ENCODE measurements around the gene PDE7B. TPM values are rescaled to one million over a fixed set of nuclear protein-coding genes. Genes with fewer than 3 reads are reported as not detected.

PDE7B gene
- total RNA-seq (2014; rRNA removed; shearing (Covaris generic)) (not detected in 2 replicates), total RNA-seq (2022) (not detected in 2 replicates), Bru-seq, nascent RNA (percentile 4 among the genes with signal in this experiment), BruChase-seq, experiment 1, labeled RNA remaining after a 6-hour chase (percentile 1 among the genes with signal in this experiment), BruChase-seq, experiment 2, labeled RNA remaining after a 2-hour chase (percentile 1 among the genes with signal in this experiment)
- long read RNA-seq: 0 reads

DNA sequence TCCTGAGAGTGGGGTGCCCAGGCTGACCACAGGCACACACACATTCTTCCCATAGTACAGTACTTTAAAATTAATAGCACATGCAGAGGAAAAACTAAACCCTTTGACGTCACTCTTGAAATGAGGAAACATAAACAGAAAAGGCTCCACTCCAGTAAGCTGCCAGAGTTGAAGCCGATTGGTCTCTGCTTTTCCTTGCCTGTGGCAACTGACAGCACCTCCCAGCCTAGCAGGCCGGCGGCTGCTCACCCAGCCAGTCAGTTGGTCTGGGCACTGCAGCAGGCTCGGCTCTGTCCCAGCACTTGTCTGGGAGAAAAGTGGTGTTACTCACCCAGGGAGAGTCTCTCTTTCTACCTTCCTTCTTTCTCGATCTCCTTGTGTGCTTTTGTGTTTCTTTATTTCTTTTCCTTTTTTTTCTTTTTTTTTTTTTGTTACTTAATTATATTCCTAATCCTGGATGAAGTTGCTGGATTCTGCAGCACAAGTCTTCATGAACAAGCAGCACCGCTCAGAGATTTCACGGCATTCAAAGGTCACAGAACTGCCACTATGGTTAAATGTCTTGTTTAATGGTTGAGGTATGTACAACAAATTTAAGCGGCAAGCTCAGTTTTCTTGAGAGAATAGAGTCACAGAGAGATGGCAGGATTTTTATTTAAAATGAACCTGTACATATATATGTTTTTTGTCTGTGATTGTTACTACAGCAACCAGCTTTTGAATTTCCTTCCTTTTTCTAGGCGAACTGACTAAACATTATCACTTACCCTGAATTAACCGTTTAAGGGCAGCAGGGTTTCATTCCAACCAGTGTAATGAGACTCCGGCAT, at the start of gene PDE7B:
PDE7B (plus strand) TSS at position 260 of the 830 bp plus-strand sequence.
- Histone ChIP-seq H3K4me2 (ENCODE audit: low read length) (no peak within 1 kb of the TSS), H3K79me2 (ENCODE audit: insufficient read depth, low read depth, low read length) (no peaks in the 10 kb centered on the region), H3K9me3 (ENCODE audit: low read length) (no peaks in the 10 kb centered on the region), H3K36me3 (ENCODE audit: insufficient read depth, low read length) (no peaks in the 10 kb centered on the region), H3K9me2 (ENCODE audit: insufficient read depth, low read length) (no peaks in the 10 kb centered on the region), H3K4me3 (ENCODE audit: low read depth, low read length, poor library complexity, severe bottlenecking) (no peak within 1 kb of the TSS), H3K27ac (ENCODE audit: low read depth, low read length, poor library complexity, severe bottlenecking) (no peak within 1 kb of the TSS), H3K4me1 (ENCODE audit: insufficient read depth, low read length, poor library complexity, severe bottlenecking) (no peaks in the 10 kb centered on the region), H4K20me1 (ENCODE audit: insufficient read depth, low read length) (no peaks in the 10 kb centered on the region), H2AFZ (ENCODE audit: low read length) (no peak within 1 kb of the TSS)
- peak; percentile 2 for DNase-seq (ENCODE audit: low spot score)
- CTCF ChIA-PET (ENCODE audit: unreplicated experiment): no interaction called here
- intact Hi-C loops (cut with micrococcal nuclease; ENCODE audit: unreplicated experiment): no loop called here
- POLR2A ChIA-PET: interaction anchor here (1.1 to 1.5 kb wide), 2 partner anchors 15 to 52 kb away, joined by 3 to 4 read pairs; no protein-coding TSS in a partner anchor
- no peak for TF ChIP-seq EZH2phosphoT487 (IDR thresholded peaks at IDR 0.05; ENCODE audit: borderline replicate concordance, low read depth, low read length)
- TF ChIP-seq, protein P1, sequence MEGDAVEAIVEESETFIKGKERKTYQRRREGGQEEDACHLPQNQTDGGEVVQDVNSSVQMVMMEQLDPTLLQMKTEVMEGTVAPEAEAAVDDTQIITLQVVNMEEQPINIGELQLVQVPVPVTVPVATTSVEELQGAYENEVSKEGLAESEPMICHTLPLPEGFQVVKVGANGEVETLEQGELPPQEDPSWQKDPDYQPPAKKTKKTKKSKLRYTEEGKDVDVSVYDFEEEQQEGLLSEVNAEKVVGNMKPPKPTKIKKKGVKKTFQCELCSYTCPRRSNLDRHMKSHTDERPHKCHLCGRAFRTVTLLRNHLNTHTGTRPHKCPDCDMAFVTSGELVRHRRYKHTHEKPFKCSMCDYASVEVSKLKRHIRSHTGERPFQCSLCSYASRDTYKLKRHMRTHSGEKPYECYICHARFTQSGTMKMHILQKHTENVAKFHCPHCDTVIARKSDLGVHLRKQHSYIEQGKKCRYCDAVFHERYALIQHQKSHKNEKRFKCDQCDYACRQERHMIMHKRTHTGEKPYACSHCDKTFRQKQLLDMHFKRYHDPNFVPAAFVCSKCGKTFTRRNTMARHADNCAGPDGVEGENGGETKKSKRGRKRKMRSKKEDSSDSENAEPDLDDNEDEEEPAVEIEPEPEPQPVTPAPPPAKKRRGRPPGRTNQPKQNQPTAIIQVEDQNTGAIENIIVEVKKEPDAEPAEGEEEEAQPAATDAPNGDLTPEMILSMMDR (conservative IDR thresholded peaks at IDR 0.05; ENCODE audit: low read length): no peak
- no TSS peak for BruUV-seq (replicated peaks)

DNA sequence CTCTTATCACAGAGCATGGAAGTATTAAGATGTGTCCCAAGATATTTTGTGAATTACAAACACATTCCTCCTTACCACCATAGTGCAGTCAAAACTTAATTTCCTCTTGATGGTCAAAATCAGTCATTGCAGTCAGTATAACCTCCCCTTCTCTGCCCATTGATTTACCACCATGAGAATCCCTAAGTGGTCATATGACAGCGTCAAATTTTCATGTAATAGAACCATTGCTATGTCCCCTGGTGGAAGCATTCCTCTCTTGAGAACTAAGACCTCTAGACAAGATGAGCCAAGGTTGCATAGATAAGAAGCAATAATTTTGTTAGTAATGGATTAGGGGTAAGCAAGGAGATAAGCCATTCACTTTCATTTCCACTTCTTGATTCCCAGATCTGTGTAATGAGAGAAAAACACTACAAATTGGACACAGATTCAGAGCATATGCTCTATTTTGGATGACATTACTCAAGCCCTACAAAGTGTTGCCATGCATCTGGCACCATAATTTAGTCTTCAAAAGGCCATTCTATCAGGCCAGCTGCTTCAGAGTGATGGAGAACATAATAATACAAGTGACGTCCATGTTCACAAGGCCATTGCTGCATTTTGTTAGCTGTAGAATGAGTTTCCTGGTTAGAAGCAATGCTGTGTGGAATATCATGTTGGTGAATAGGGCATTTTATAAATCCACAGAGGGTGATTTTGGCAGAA, 49.6 kb upstream of the PDE7B start:
- ChIA-PET CTCF (ENCODE audit: unreplicated experiment) (no interaction called here), POLR2A (interaction anchor here (0.6 kb wide), 1 partner anchor 970 kb away, joined by 3 read pairs; no protein-coding TSS in a partner anchor)
- H3K79me2 ChIP-seq (ENCODE audit: insufficient read depth, low read depth, low read length): no peaks in the 10 kb centered on the region
- DNase-seq (ENCODE audit: low spot score): no peak
- no peak overlapping the region for H3K4me2 ChIP-seq (ENCODE audit: low read length)
- BruUV-seq (replicated peaks): no TSS peak
- H3K36me3 ChIP-seq (ENCODE audit: insufficient read depth, low read length): no peaks in the 10 kb centered on the region
- no peaks in the 10 kb centered on the region for H4K20me1 ChIP-seq (ENCODE audit: insufficient read depth, low read length)
- H3K9me3 ChIP-seq (ENCODE audit: low read length): no peaks in the 10 kb centered on the region
- H3K27ac ChIP-seq (ENCODE audit: low read depth, low read length, poor library complexity, severe bottlenecking): no peak overlapping the region
- H3K9me2 ChIP-seq (ENCODE audit: insufficient read depth, low read length): no peaks in the 10 kb centered on the region
- TF ChIP-seq, protein P1 (conservative IDR thresholded peaks at IDR 0.05; ENCODE audit: low read length): no peak
- TF ChIP-seq EZH2phosphoT487 (IDR thresholded peaks at IDR 0.05; ENCODE audit: borderline replicate concordance, low read depth, low read length): no peak
- H3K4me3 ChIP-seq (ENCODE audit: low read depth, low read length, poor library complexity, severe bottlenecking): no peak overlapping the region
- H3K4me1 ChIP-seq (ENCODE audit: insufficient read depth, low read length, poor library complexity, severe bottlenecking): no peaks in the 10 kb centered on the region
- intact Hi-C loops (cut with micrococcal nuclease; ENCODE audit: unreplicated experiment): no loop called here
- no peak overlapping the region for H2AFZ ChIP-seq (ENCODE audit: low read length)

Data from OCI-LY7 (cell line).